ENCODE measurements around the gene LAT.
"Not testable (repeated sequence)": the region's sequence is repeated elsewhere in the genome, so short reads cannot be mapped to it uniquely, and the experiment has no call there.

Gene LAT

DNA sequence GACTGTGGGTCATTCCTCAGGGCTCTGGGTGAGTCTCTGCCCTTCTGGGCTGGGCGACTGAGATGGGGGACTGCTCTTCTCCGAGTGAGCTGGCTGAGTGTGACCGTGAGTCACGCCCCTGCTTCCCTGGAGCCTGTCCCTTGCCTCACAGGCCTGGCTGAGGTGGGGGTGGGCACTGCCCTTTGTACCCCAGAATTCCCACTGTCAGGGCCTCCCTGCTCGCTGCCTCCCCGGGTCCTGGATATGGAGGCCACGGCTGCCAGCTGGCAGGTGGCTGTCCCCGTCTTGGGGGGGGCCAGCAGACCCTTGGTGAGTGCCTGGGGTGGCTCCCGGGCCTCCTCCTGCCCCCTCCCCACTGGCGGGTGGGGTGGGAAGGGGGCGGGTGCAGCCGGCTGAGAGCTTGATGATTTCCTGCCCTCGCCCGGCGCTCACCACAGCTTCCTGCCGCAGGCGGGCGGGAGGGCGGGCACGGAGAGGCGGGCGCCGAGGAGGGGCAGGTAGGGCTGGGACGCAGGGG is at the start of gene LAT:
LAT (plus strand) TSS at position 434 of the 517 bp plus-strand sequence. CDS start 366 bp downstream, outside the sequence.
- no peak for DNase-seq

DNA sequence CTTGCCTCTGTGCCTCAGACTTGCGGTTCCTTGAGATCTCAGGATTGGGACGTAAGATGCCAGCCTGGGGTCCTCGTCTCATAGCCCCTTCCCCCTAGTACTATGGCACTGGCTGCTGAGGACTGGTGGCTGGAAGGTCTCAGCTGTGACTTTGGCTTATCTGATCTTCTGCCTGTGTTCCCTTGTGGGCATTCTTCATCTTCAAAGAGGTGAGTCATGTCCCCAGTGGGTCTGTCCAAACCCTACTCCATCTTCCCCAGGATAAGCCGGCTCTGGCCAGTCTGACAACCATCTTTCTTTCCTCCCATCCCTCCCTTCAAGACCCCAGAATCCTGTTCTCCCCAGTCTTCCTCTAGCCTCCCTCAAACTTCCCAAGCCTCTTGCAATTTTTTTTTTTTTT is 49.5 kb upstream of the LAT start:
- no peak for DNase-seq

- no peak for DNase-seq
Measured at GRCh38 chr16:28935924-28936783, 48.7 kb upstream of the LAT start.

- DNase-seq: no peak
Measured at GRCh38 chr16:28936784-28937155, 48.1 kb upstream of the LAT start.

- DNase-seq: no peak
Measured at GRCh38 chr16:28937222-28937876, 47.5 kb upstream of the LAT start.

DNA sequence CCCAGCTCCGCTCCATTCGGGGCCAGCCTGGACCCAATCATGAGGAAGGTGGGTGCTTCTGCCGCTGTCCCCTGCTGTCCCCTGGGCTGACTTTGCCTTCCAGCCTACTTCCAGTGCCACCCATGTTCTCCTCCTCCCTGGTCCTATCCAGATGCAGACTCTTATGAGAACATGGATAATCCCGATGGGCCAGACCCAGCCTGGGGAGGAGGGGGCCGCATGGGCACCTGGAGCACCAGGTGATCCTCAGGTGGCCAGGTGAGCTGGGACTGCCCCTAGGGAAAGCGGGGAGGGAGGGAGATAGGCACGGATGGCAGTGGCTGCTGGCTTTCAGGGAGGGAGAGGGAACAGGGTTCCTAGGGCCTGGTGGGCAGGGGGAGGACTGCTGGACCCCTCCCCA is 46.1 kb upstream of the LAT start:
- no peak for DNase-seq

DNA sequence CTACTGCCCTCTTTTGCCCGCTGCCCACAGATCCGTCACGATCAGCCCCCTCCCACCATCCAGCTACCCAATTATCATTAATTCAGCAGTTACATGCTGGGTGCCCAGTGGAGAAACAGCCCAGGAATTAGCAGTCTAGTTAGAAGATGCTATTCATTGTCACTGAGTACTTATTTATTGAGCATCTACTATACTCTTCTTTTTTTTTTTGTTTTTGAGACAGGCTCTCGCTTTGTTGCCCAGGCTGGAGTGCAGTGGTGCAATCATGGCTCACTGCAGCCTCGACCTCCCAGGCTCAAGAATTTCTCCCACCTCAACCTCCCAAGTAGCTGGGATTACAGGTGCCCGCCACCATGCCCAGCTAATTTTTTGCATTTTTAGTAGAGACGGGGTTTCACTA is 45.0 kb upstream of the LAT start:
- DNase-seq: not testable (repeated sequence)

GRCh38 chr16:28943281-28943680 is 41.6 kb upstream of the LAT start:
- DNase-seq: no peak

DNA sequence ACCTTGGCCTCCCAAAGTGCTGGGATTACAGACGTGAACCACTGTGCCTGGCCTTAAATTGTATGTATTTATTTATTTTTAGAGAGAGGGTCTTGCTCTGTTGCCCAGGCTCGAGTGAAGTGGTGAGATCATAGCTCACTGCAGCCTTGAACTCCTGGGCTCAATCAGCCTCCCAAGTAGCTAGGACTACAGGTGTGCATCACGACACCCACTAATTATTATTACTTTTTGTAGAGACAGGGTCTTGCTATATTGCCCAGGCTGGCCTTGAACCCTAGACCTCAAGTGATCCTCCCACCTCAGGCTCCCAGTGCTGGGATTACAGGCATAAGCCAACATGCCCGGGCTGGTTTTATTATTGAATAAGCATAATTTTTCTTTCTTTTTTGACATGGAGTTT is 38.2 kb upstream of the LAT start:
- no peak for DNase-seq

DNA sequence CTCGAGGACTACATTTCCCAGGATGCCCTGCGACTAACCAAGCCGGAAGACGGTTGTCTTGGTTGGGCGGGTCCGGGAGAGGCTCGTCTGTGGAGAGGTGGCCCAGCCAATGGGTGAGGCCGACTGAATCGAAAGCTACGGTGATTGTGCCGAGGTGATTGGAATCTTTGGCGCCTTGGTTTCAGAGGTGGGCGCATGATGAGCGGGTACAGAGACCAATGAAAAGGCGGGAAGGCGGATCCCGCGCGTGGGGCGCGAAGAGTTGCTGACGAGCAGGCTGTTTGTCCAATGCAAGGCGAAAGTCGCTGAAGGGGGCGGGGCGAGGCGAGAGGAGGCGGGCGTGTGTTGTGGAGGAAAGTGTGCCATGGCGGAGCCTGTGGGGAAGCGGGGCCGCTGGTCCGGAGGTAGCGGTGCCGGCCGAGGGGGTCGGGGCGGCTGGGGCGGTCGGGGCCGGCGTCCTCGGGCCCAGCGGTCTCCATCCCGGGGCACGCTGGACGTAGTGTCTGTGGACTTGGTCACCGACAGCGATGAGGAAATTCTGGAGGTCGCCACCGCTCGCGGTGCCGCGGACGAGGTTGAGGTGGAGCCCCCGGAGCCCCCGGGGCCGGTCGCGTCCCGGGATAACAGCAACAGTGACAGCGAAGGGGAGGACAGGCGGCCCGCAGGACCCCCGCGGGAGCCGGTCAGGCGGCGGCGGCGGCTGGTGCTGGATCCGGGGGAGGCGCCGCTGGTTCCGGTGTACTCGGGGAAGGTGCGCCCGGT is 34.0 kb upstream of the LAT start, which contains the start of gene NFATC2IP:
NFATC2IP (plus strand) TSS at position 290 of the 762 bp plus-strand sequence; CDS start at position 365, 75 bp downstream.
- peak; percentile 99 for DNase-seq

DNA sequence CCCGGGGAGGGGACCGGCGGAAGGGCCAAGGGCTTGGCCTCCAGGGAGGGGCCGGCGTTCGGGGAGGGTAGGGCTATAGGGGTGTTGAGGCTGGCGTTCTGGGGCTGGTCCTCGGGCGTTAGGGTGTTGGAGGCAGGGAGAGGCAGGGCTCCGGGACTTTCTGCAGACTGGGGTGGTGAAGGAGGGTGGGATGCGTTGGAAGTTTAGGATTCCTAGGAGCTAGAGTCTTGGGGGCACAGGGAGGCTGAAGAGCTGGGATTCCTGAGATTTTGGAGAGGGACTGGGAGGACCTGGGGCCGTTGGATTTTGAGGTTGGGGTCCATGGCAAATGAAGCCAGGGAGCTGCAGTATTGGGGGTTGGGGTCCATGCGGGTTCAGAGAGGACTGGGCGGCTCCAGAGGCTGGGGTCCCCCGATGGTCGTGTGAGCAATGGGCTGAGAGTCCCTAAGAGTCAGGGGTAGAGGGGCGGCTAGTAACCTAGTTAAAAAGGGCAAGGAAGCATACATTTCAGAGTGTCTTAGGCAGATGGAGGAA is 33.4 kb upstream of the LAT start:
- DNase-seq: no peak

DNA sequence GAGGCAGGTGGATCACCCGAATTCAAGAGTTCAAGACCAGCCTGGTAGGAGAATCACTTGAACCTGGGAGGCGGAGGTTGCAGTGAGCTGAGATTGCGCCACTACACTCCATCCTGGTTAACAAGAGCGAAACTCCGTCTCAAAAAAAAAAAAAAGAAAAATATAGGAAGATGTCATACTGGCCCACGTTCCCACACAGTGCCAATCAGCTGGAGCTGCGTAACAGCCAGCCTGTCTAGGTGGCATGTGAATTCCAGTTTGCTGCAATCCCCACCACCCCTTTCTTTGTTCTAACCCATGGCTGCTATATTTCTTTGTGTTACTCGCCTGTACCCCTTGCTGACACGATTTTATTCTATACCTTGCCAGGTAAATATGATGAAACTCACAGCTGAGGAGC is 26.6 kb upstream of the LAT start:
- DNase-seq: no peak

GRCh38 chr16:28958836-28959235 is 26.0 kb upstream of the LAT start:
- no peak for DNase-seq

- no peak for DNase-seq
Measured at GRCh38 chr16:28964072-28964471, 20.8 kb upstream of the LAT start.

DNA sequence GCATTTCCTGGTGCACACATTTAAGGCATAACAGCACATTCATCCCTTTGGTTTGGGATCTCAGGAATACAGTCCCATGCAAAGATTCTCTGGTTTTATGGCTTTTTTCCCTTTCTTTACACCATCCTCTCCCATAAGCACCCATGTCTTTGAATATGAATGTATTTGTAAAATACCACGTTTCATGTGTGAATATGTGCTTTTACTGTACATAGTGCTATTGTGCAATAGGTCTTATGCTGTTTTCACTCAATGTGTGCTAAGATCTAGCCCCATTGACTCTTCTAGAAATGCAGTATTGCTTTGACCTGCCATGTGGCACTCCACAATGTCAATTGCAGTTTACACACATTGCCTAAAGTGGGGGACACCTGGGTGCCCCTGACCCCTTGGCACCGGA is 20.4 kb upstream of the LAT start:
- DNase-seq: no peak

DNA sequence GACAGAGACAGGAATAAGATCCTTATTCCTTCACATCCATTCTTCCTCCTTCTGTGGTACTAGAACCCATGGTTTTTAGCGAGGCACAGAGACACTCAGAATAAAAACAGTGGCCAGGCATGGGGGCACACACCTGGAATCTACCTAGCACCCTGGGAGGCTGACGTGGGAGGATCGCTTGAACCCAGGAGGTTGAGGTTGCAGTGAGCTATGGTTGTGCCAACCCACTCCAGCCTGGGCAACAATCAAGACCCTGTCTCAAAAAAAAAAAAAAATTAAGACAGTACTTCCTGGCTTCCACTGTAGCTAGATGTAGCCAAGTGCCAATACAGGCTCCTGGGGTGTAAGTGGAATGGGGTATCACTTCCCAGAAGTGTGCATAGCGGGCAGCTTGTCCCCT is 17.7 kb upstream of the LAT start:
- no peak for DNase-seq

- not testable (repeated sequence) for DNase-seq
Measured at GRCh38 chr16:28969696-28970095, 15.2 kb upstream of the LAT start.

GRCh38 chr16:28974007-28974436 is 10.8 kb upstream of the LAT start:
- peak; percentile 27 for DNase-seq

- DNase-seq: peak; percentile 93
Measured at GRCh38 chr16:28974437-28975157, 10.3 kb upstream of the LAT start, which contains the start of gene SPNS1. SPNS1 (plus strand) TSS chr16:28974778; CDS start chr16:28975152, 374 bp downstream.

- no peak for DNase-seq
Measured at GRCh38 chr16:28975158-28975599, 9.7 kb upstream of the LAT start.

DNA sequence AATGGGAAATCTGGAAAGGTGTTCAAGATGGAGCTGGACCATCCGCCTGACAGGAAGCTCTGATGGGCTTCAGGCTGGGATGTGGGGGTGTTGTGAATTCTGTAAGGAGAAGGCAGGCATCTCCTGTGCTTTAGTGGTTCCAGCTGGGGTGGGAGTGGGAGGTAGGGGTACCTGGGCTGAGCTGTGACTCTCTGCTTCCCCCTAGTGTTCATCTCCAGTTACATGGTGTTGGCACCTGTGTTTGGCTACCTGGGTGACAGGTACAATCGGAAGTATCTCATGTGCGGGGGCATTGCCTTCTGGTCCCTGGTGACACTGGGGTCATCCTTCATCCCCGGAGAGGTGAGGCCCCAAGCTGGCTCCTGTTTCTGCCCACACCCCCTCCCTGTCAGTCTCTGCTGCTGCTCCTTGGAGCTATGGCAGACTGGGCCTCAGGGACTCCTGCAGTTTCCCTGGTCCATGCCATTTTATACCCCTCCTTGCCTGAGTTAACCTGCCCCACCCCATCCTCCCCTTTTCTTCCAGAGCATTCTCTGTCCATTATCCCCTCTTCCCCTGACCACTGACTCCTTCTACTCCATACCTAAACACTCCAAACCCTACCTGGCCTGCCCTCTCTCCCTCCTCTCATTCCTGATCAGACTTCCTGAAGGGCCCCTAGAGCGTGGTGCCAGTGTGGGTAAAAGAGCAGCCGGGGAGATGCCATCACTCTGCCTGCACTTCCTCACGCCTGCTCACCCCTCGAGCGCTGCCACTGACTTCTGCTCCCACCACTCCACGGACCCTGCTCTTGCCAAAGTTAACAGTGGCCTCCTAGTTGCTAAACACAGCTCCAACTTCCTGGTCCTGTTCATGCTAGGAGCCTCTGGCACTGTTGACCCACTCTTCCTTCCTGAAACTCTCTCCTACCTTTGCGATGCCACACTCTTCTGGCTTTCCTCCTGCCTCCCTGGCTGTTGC is 6.9 kb upstream of the LAT start:
- no peak for DNase-seq

All from DMS79 (cell line).